HT-29 (cell line): ENCODE measurements around the gene HDLBP. TPM values are rescaled to one million over a fixed set of nuclear protein-coding genes. Genes with fewer than 3 reads are reported as not detected.

Experiments
- DNase-seq: peaks from one replicate; pipeline ENCODE4 v3.0.0-alpha.2; 2015; ENCODE audit warnings: low spot score
- total RNA-seq: library from RNA; depleted of rRNA; stranded (reverse); fragments of >200 nt; shearing (Covaris generic); gene quantifications from 2 replicates; pipeline ENCODE4 v1.2.3, GENCODE V29; 2014

Gene HDLBP
- total RNA-seq, 1 experiment from 2014 or later, result 461 TPM

DNA sequence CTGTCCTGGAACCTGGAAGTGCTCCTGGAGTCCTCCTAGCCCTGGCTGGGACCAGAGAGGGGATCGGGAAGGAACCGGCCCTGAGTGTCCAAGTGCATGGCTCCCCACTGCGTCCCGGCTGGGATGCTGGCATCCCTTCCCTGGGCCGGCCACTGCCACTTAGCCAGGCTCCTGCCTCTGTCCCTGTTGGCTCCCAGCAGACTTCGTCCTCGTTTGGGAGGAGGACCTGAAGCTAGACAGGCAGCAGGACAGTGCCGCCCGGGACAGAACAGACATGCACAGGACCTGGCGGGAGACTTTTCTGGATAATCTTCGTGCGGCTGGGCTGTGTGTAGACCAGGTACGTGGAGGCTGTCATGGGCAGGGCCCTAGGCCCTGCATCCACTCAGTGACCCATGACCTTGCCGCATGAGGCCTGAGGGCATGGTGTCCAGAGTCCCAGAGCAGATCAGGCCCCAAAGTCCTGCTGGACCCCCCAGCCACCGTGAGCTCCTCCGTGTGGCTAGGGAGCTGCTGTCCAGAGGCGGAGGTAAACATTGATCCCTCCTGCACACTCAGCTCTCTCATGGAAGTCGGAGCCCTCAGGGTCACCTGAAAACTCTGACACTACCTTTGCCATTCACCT lies 119.9 kb downstream of the HDLBP start:
- DNase-seq, result no peak

DNA sequence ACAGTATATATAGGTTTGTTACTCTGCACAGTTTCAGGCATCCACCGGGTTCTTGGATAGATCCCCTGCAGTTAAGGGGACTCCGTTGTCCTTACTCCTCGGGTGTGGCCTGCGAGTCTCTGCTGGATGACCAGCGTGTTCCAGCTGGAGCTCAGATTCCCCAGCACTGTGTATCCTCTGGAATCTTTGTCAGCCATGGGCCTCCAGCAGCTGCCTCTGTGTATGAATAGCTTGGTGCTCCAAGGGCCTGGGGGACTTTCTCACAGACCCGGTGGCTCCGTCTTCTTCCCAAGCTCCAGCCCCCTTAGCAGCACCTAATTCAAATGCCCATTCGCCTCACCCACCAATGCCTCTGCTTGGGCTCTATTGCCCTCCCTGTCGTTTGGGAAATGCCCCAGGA lies 120.7 kb downstream of the HDLBP start:
- DNase-seq, result no peak

GRCh38 chr2:241193271-241193670 lies 122.2 kb downstream of the HDLBP start:
- DNase-seq, result no peak

DNA sequence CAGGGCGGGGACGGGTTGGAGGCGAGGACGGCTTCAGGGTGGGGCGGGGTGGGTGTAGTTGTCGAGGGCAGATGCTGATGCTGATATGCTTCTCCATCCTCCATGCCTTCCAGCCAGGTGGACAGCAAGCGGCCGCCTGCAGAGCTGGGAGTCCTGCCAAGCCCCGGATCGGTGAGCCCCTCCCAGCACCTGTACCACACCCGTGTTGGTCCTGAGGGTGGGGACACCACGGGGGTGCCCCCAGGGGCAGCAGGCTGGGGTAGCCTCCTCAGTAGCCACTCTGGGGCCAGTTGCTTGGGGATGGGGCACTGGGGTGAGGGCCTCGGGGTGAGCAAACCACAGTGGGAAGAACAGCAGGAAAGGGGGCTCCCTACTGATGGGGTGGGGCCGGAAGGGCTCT lies 124.4 kb downstream of the HDLBP start:
- no peak for DNase-seq

- no peak for DNase-seq
Observed at GRCh38 chr2:241190291-241190981, 125.0 kb downstream of the HDLBP start.

- DNase-seq, result no peak
Observed at GRCh38 chr2:241189856-241190201, 125.6 kb downstream of the HDLBP start.

GRCh38 chr2:241189093-241189855 lies 126.2 kb downstream of the HDLBP start:
- no peak for DNase-seq

- DNase-seq, result no peak
Observed at GRCh38 chr2:241188361-241189092, 126.9 kb downstream of the HDLBP start, which contains the start of gene ANO7. Gene ANO7 (plus strand): TSS chr2:241188677. CDS start chr2:241190064, 1,387 bp downstream.

- no peak for DNase-seq
Observed at GRCh38 chr2:241187918-241188234, 127.6 kb downstream of the HDLBP start.

DNA sequence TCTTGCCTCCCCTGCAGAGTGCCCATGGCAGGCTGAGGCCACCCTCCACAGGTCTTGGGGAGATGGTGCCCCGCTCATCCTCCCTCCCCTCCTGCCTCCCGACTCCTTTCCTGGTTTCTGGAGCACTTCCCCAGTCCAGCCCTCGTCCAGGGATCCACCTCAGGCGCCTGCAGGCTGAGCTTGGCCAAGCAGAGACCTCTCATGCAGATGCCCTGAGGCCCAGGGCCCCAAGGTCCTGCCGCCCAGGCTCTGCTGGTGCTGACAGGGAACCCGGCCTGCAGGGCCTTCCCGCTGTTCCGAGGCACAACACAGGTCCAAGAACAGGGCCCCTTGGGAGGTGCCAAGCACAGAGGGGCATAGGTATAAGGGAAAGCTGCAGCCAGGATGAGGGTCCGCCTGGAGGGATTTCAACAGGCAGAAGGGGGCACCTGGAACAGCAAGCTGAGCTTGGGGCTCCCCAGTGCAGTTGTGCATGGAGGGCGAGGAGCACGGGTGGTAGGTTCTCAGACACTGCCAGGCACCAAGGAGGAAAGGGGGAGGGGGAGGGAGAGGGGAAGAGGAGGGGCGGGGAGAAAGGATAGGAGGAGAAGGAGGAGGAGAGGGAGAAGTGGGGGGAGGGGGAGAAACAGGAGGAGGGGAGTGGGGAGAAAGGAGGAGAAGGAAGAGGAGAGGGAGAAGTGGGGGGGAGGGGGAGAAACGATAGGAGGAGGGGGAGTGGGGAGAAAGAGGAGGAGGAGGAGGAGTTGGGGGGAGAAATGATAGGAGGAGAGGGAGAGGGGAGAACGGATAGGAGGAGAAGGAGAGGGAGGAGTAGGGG lies 128.2 kb downstream of the HDLBP start:
- DNase-seq, result no peak

- no peak for DNase-seq
Observed at GRCh38 chr2:241185961-241186360, 129.5 kb downstream of the HDLBP start.

- DNase-seq, result no peak
Observed at GRCh38 chr2:241184901-241185300, 130.6 kb downstream of the HDLBP start.

GRCh38 chr2:241183221-241183620 lies 132.3 kb downstream of the HDLBP start:
- DNase-seq, result no peak

- no peak for DNase-seq
Observed at GRCh38 chr2:241182531-241183133, 132.8 kb downstream of the HDLBP start.

GRCh38 chr2:241182126-241182525 lies 133.3 kb downstream of the HDLBP start:
- DNase-seq, result no peak

- no peak for DNase-seq
Observed at GRCh38 chr2:241180495-241180894, 135.0 kb downstream of the HDLBP start.

GRCh38 chr2:241179899-241180298 lies 135.6 kb downstream of the HDLBP start:
- DNase-seq, result no peak

- no peak for DNase-seq
Observed at GRCh38 chr2:241178961-241179360, 136.5 kb downstream of the HDLBP start.

- no peak for DNase-seq
Observed at GRCh38 chr2:241177526-241178334, 137.7 kb downstream of the HDLBP start.
